ENCODE results near the gene AUTS2. TPM values are rescaled to one million over a fixed set of nuclear protein-coding genes. Genes with fewer than 3 reads are reported as not detected.

Gene AUTS2
- total and polyA plus RNA-seq, 2 donors = 13.4 to 87.7 TPM

- no peak for DNase-seq (ENCODE audit: extremely low spot score)
- WGBS = 99% methylated on average over 1 of the region's 1 CpG
- no peak overlapping the region for H3K27ac ChIP-seq (ENCODE audit: low read depth)
- peaks cover 3% of the 10 kb centered on the region for H3K4me1 ChIP-seq (ENCODE audit: insufficient read depth)
- no peak overlapping the region for H3K4me3 ChIP-seq (ENCODE audit: low read depth, low read length)
- H3K36me3 ChIP-seq (ENCODE audit: insufficient read depth) = no peaks in the 10 kb centered on the region
Measured at GRCh38 chr7:69595415-69595814, 2.9 kb upstream of the AUTS2 start.

GRCh38 chr7:69596056-69596455 is 2.2 kb upstream of the AUTS2 start:
- no peak overlapping the region for H3K4me3 ChIP-seq (ENCODE audit: low read depth, low read length)
- DNase-seq (ENCODE audit: extremely low spot score) = no peak
- H3K36me3 ChIP-seq (ENCODE audit: insufficient read depth) = no peaks in the 10 kb centered on the region
- peaks cover 3% of the 10 kb centered on the region for H3K4me1 ChIP-seq (ENCODE audit: insufficient read depth)
- 83% methylated on average over 7 of the region's 7 CpGs for WGBS
- H3K27ac ChIP-seq (ENCODE audit: low read depth) = no peak overlapping the region

- 19% methylated on average over 16 of the region's 16 CpGs for WGBS
- H3K27ac ChIP-seq (ENCODE audit: low read depth) = no peak overlapping the region
- peak overlapping the region; percentile 66 for H3K4me3 ChIP-seq (ENCODE audit: low read depth, low read length)
- no peaks in the 10 kb centered on the region for H3K36me3 ChIP-seq (ENCODE audit: insufficient read depth)
- H3K4me1 ChIP-seq (ENCODE audit: insufficient read depth) = peaks cover 3% of the 10 kb centered on the region
- no peak for DNase-seq (ENCODE audit: extremely low spot score)
Measured at GRCh38 chr7:69596723-69597277, 1.5 kb upstream of the AUTS2 start.

- peaks cover 3% of the 10 kb centered on the region for H3K4me1 ChIP-seq (ENCODE audit: insufficient read depth)
- H3K4me3 ChIP-seq (ENCODE audit: low read depth, low read length) = peak overlapping the region; percentile 66
- no peak for DNase-seq (ENCODE audit: extremely low spot score)
- peak overlapping the region; percentile 33 for H3K27ac ChIP-seq (ENCODE audit: low read depth)
- H3K36me3 ChIP-seq (ENCODE audit: insufficient read depth) = no peaks in the 10 kb centered on the region
- WGBS = under 1% methylated on average over 78 of the region's 78 CpGs
Measured at GRCh38 chr7:69597278-69598076, 798 bp upstream of the AUTS2 start.

- peaks cover 3% of the 10 kb centered on the region for H3K4me1 ChIP-seq (ENCODE audit: insufficient read depth)
- H3K27ac ChIP-seq (ENCODE audit: low read depth) = no peak overlapping the region
- peak; percentile 33 for DNase-seq (ENCODE audit: extremely low spot score)
- peak overlapping the region; percentile 66 for H3K4me3 ChIP-seq (ENCODE audit: low read depth, low read length)
- under 1% methylated on average over 70 of the region's 70 CpGs for WGBS
- no peaks in the 10 kb centered on the region for H3K36me3 ChIP-seq (ENCODE audit: insufficient read depth)
Measured at GRCh38 chr7:69598487-69599285, 411 bp downstream of the AUTS2 start.

GRCh38 chr7:69599286-69599954 is 1.1 kb downstream of the AUTS2 start:
- WGBS = under 1% methylated on average over 61 of the region's 61 CpGs
- no peak for DNase-seq (ENCODE audit: extremely low spot score)
- Histone ChIP-seq H3K4me1 (ENCODE audit: insufficient read depth) (peaks cover 3% of the 10 kb centered on the region), H3K36me3 (ENCODE audit: insufficient read depth) (no peaks in the 10 kb centered on the region), H3K4me3 (ENCODE audit: low read depth, low read length) (peak overlapping the region; percentile 66), H3K27ac (ENCODE audit: low read depth) (no peak overlapping the region)

- H3K4me1 ChIP-seq (ENCODE audit: insufficient read depth) = peaks cover 3% of the 10 kb centered on the region
- under 1% methylated on average over 27 of the region's 27 CpGs for WGBS
- DNase-seq (ENCODE audit: extremely low spot score) = no peak
- H3K27ac ChIP-seq (ENCODE audit: low read depth) = no peak overlapping the region
- H3K4me3 ChIP-seq (ENCODE audit: low read depth, low read length) = peak overlapping the region; percentile 66
- H3K36me3 ChIP-seq (ENCODE audit: insufficient read depth) = no peaks in the 10 kb centered on the region
Measured at GRCh38 chr7:69599955-69600709, 1.9 kb downstream of the AUTS2 start.

- 71% methylated on average over 5 of the region's 5 CpGs for WGBS
- H3K4me1 ChIP-seq (ENCODE audit: insufficient read depth) = peaks cover 3% of the 10 kb centered on the region
- H3K36me3 ChIP-seq (ENCODE audit: insufficient read depth) = no peaks in the 10 kb centered on the region
- DNase-seq (ENCODE audit: extremely low spot score) = no peak
- no peak overlapping the region for H3K27ac ChIP-seq (ENCODE audit: low read depth)
- peak overlapping the region; percentile 66 for H3K4me3 ChIP-seq (ENCODE audit: low read depth, low read length)
Measured at GRCh38 chr7:69600710-69601519, 2.6 kb downstream of the AUTS2 start.

- Histone ChIP-seq H3K4me3 (ENCODE audit: low read depth, low read length) (no peak overlapping the region), H3K36me3 (ENCODE audit: insufficient read depth) (no peaks in the 10 kb centered on the region), H3K27ac (ENCODE audit: low read depth) (no peak overlapping the region), H3K4me1 (ENCODE audit: insufficient read depth) (peaks cover 3% of the 10 kb centered on the region)
- DNase-seq (ENCODE audit: extremely low spot score) = no peak
- 92% methylated on average over 2 of the region's 2 CpGs for WGBS
Measured at GRCh38 chr7:69602522-69602921, 4.2 kb downstream of the AUTS2 start.

GRCh38 chr7:69603351-69603750 is 5.1 kb downstream of the AUTS2 start:
- H3K36me3 ChIP-seq (ENCODE audit: insufficient read depth) = no peaks in the 10 kb centered on the region
- H3K27ac ChIP-seq (ENCODE audit: low read depth) = no peak overlapping the region
- H3K4me1 ChIP-seq (ENCODE audit: insufficient read depth) = peaks cover 3% of the 10 kb centered on the region
- H3K4me3 ChIP-seq (ENCODE audit: low read depth, low read length) = no peak overlapping the region
- no peak for DNase-seq (ENCODE audit: extremely low spot score)
- WGBS = 85% methylated on average over 3 of the region's 3 CpGs

- Histone ChIP-seq H3K27ac (ENCODE audit: low read depth) (no peak overlapping the region), H3K36me3 (ENCODE audit: insufficient read depth) (no peaks in the 10 kb centered on the region), H3K4me3 (ENCODE audit: low read depth, low read length) (no peak overlapping the region), H3K4me1 (ENCODE audit: insufficient read depth) (no peaks in the 10 kb centered on the region)
- DNase-seq (ENCODE audit: extremely low spot score) = no peak
- WGBS = 81% methylated on average over 2 of the region's 2 CpGs
Measured at GRCh38 chr7:69603937-69604494, 5.7 kb downstream of the AUTS2 start.

- Histone ChIP-seq H3K27ac (ENCODE audit: low read depth) (no peak overlapping the region), H3K4me1 (ENCODE audit: insufficient read depth) (no peaks in the 10 kb centered on the region), H3K4me3 (ENCODE audit: low read depth, low read length) (no peak overlapping the region), H3K36me3 (ENCODE audit: insufficient read depth) (no peaks in the 10 kb centered on the region)
- no peak for DNase-seq (ENCODE audit: extremely low spot score)
- WGBS = 81% methylated on average over 3 of the region's 3 CpGs
Measured at GRCh38 chr7:69605070-69605469, 6.8 kb downstream of the AUTS2 start.
